Spleen (tissue), 7 donors: Measurements from ENCODE around the gene POFUT1.

ENCODE experiments used
- CTCF ChIP-seq, 11 experiments: fragments of 200-600 bp in 7 of 11; fragments of 450-650 bp in 4 of 11; sonication (generic) in 4 of 11; IDR thresholded peaks in 8 of 11; conservative IDR thresholded peaks in 3 of 11; 1 replicate in 7 of 11; 2 replicates in 4 of 11; pipeline versions ENCODE4 v1.4.0 to v1.8.0; 2016 to 2021; ENCODE audit warnings: antibody characterized with exemption in 11 of 11, inconsistent platforms in 4 of 11, mild to moderate bottlenecking in 1 of 11
- POLR2A ChIP-seq, 3 donors: fragments of 450-650 bp; IDR thresholded peaks; one replicate each; pipeline ENCODE4 v1.5.1; 2017; ENCODE audit warnings: antibody characterized with exemption in 3 of 3, mild to moderate bottlenecking in 1 of 3
- POLR2AphosphoS5 ChIP-seq, 3 donors: sonication (generic); formaldehyde crosslinking; IDR thresholded peaks; one replicate each; pipeline ENCODE4 v1.5.1; 2017; ENCODE audit warnings: antibody characterized with exemption in 3 of 3
- donor health status: DM: no; HTN: no; CAD: no; lungs with moderate emphysema.
- donor health status: DM: no; HTN: no; CAD: no.
- donor health status: DM: no; HTN: no; CAD: no.

GRCh38 chr20:32206760-32207625 lies 687 bp upstream of the POFUT1 start:
- TF ChIP-seq CTCF (IDR thresholded peaks at IDR 0.05 in 8 of 11, conservative IDR thresholded peaks at IDR 0.05 in 3 of 11): no peak
- no peak for TF ChIP-seq POLR2AphosphoS5 (IDR thresholded peaks at IDR 0.05)
- TF ChIP-seq POLR2A (IDR thresholded peaks at IDR 0.05): no peak
